ENCODE results near the gene MTMR12.
"Not testable (repeated sequence)": the region's sequence is repeated elsewhere in the genome, so short reads cannot be mapped to it uniquely, and the experiment has no call there.

MTMR12 gene

GRCh38 chr5:32232441-32233219 lies 80.1 kb downstream of the MTMR12 start:
- peak; percentile 67 for DNase-seq

- no peak for DNase-seq
These were observed 80.8 kb downstream of the MTMR12 start for GRCh38 chr5:32231929-32232328.

DNA sequence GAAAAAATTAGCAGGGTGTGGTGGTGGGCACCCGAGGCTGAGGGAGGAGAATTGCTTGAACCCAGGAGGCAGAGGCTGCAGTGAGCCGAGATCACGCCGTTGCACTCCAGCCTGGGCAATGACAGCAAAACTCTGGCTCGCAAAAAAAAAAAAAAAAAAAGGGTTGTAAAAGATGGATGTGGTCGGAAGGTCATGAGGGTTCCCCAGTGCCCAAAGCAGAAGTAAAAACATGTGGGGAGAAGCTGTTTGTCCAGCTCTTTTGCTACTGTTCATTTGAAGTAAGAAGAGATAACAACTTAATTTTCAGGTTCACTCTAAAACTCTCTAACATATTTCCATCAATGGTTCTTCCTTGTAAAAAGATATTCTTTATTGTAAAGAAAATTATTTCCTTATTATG lies 81.5 kb downstream of the MTMR12 start:
- DNase-seq = no peak

DNA sequence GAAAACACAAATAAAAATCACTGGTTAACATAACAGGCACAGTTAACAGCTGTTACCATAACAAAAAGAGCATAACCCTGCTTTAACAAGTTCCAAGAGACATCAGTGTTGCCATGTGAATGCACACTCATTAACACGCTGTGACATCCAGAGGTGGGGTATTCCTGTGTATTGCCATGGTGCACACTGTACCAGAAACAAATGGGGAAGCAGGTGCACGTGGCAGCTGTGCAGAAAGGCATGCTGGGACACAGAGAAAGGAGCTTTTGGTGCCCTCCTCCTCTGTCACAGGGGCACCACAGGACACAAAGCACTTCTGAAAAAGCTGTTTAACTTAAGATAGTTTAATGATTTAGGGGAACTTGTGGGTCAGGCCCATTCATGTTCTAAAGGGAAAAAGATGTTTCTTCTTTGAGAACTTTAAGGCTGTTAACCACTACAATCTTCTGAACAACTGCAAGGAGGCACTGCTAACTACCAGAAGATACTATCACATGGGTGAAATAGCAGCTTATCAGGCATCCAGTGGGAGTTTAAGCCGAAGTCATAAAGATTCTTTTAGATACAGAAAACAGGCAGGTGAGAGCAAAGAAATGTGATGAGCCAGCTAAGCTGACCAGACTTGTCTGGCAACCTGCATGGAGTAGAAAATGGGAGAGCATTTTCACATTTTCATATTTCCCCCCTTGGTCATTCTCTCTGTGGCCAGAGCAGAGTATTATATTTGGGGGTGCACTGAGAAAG lies 82.2 kb downstream of the MTMR12 start:
- DNase-seq = no peak

- no peak for DNase-seq
These were observed 83.2 kb downstream of the MTMR12 start for GRCh38 chr5:32229586-32229985.

- no peak for DNase-seq
These were observed 83.9 kb downstream of the MTMR12 start for GRCh38 chr5:32228816-32229215.

DNA sequence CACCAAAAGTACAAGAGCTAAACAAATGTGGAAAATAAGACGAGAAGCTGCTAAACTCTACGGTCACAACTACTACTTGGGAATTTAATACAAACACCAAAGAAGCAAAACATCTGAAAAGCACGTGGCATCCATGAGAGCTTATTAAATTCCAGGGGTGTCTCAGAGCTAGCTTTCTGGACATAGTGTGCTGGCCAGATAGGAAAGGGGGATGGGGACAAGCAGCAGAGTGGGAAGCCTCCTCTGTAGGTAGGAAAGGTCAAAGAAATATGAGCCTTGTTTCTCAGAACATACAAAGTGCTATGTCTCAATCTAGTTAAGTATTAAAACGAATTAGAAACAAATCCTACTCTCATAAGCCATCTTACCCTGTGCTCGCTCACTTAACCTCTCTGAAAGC lies 87.3 kb downstream of the MTMR12 start:
- no peak for DNase-seq

GRCh38 chr5:32223972-32224609 lies 88.6 kb downstream of the MTMR12 start:
- no peak for DNase-seq

DNA sequence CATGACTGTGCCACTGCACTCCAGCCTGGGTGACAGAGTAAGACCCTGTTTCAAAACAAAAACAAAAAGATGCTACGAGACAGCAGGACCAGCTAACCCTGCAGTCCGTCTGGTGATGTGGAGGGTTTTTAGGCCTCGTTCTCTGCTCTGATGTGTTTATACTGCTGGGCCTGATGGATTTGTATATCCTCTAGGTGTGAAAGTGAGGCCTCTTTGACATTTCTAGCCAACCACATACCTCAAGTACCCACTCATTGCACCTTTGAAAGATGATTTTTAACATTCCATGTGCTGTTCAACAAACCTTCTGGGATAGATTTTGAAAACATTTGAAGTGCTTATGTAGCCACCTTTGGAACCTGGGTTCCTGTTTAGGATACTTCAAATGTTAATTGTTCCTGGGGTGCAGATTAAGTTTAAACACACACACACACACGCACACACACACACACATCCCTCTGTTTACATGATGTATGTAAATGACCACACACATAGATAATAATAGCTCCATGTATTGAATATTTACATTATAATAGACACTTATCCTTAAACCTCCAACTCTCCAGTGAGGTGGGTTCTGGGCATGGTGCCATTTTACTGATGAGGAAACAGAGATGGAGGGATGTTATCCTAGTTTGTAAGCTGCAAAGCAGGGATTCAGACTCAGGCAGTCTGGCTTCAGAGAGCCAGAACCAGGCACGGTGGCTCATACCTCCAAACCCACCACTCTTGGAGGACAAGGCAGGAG lies 89.8 kb downstream of the MTMR12 start:
- DNase-seq = no peak

DNA sequence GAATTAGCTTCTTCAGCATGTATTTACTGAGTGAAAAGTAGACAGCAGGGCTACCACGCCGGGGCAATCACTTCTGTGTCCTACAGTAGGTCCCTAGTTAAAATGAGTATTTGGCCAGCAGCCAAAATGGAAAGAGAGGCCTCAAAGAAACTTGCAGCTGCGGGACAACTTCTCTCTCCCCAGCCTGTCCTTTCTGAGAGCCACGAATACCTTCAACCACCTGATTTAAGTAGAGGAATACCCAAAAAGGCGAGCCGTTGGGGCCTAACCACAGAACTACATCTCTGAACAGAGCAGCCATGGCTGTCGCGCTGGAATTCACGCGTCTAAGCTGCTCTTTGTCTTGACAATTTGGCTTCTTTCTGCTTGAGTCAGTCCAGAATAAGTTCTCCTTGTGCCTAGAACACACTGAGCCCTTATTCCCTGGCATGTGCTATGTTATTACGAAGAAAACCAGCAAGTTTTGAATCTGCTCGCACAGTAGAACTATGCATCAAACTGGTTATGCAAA lies 94.8 kb downstream of the MTMR12 start:
- no peak for DNase-seq

- DNase-seq = not testable (repeated sequence)
These were observed 98.4 kb downstream of the MTMR12 start for GRCh38 chr5:32214344-32214743.

- no peak for DNase-seq
These were observed 102.6 kb downstream of the MTMR12 start for GRCh38 chr5:32210151-32210550.

DNA sequence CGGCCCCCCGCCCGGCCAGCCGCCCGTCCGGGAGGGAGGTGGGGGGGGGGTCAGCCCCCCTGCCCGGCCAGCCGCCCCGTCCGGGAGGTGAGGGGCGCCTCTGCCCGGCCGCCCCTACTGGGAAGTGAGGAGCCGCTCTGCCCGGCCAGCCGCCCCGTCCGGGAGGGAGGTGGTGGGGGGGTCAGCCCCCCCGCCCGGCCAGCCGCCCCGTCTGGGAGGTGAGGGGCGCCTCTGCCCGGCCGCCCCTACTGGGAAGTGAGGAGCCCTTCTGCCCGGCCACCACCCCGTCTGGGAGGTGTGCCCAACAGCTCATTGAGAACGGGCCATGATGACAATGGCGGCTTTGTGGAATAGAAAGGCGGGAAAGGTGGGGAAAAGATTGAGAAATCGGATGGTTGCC lies 103.9 kb downstream of the MTMR12 start:
- not testable (repeated sequence) for DNase-seq

GRCh38 chr5:32207355-32207634 lies 105.4 kb downstream of the MTMR12 start:
- no peak for DNase-seq

- DNase-seq = no peak
These were observed 106.0 kb downstream of the MTMR12 start for GRCh38 chr5:32206509-32207354.

DNA sequence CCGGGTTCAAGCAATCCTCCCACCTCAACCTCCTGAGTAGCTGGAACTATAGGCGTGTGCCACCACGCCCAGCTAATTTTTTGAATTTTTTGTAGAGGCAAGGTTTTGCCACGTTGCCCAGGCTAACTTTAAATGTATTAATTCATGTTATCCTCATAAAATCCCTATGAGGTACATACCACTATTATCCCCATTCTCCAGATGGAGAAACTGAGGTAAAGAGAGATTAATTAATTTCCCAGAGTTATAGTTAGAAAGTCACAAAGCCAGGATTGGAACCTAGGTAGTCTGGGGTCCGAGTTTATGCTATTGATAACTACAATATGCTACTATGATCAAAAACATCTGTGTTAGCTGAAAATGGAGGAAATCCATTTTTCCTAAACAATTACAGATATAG lies 106.7 kb downstream of the MTMR12 start:
- DNase-seq = no peak

DNA sequence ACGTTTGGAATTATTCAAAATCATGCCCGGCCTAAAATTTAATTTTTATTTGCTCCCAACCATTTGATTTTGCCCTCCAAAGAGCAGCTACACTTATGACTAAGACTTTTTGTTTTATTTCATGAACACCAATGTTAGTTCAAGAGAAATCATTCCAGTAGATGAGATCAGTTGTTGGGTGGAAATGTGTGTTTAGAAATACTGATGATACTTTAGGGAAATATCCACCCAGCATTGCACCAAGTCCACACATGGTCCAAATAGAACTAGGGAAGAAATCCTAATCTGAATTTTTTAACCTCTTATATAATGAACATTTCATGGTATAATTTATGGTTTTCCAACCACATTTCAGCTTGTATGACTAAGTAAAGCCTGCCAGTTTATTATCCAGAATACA lies 110.3 kb downstream of the MTMR12 start:
- DNase-seq = no peak

GRCh38 chr5:32201122-32201753 lies 111.5 kb downstream of the MTMR12 start:
- no peak for DNase-seq

- no peak for DNase-seq
These were observed 115.7 kb downstream of the MTMR12 start for GRCh38 chr5:32197032-32197431.

- DNase-seq = no peak
These were observed 117.5 kb downstream of the MTMR12 start for GRCh38 chr5:32195265-32195664.

DNA sequence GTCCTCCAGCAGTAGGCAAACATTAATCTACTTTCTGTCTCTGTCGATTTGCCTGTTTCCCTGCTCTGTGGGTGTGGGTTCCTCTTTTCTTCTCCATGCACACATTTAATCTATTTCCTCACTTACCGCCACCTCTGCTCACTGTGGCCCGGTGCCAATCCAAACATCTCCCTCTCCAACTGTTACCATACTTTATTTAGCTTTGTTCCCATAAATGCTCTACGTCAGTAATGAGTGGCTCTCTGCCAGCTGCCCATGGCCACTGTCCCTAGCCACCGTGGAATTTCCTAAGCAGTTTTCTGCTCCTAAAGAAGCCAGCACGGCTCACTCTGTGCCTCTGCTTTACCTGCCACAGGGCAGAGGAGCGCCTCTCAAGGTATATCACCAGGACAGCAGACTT lies 119.1 kb downstream of the MTMR12 start:
- DNase-seq = no peak

- no peak for DNase-seq
These were observed 122.6 kb downstream of the MTMR12 start for GRCh38 chr5:32190095-32190494.
